Endothelial cell of umbilical vein (primary cell): ENCODE data around the gene CNNM3.

ENCODE experiments used
- EZH2 ChIP-seq: IDR thresholded peaks from 2 replicates; pipeline ENCODE4 v1.6.1; 2012; ENCODE audit warnings: borderline replicate concordance, low read depth, mild to moderate bottlenecking, moderate library complexity, low read length, inconsistent platforms; ENCODE audit not compliant: severe bottlenecking
- FOS ChIP-seq: IDR thresholded peaks from 2 replicates; pipeline ENCODE4 v1.6.1; 2011; ENCODE audit warnings: mild to moderate bottlenecking, low read length, moderate library complexity, borderline replicate concordance; ENCODE audit not compliant: insufficient read depth
- GATA2 ChIP-seq: IDR thresholded peaks from 2 replicates; pipeline ENCODE4 v1.7.0; 2011; ENCODE audit warnings: low read depth, mild to moderate bottlenecking, moderate library complexity, mixed read lengths, low read length; ENCODE audit not compliant: insufficient read length, insufficient read depth
- POLR2A ChIP-seq: IDR thresholded peaks from 2 replicates; pipeline ENCODE4 v1.6.1; 2012; ENCODE audit warnings: low read depth, mild to moderate bottlenecking, control low read depth, low read length
- POLR2AphosphoS5 ChIP-seq: IDR thresholded peaks from 2 replicates; pipeline ENCODE4 v1.6.1; 2012; ENCODE audit warnings: low read depth, mild to moderate bottlenecking, control low read depth, low read length, moderate library complexity; ENCODE audit not compliant: insufficient read depth
- TF ChIP-seq, protein P1 (sequence below), 2 donors: IDR thresholded peaks; 1 replicate in 1 of 2; 2 replicates in 1 of 2; pipeline ENCODE4 v1.5.1; 2011; ENCODE audit warnings: low read length in 2 of 2, mild to moderate bottlenecking in 2 of 2, moderate library complexity in 2 of 2, control low read depth in 1 of 2, inconsistent platforms in 1 of 2, low read depth in 1 of 2; ENCODE audit not compliant: insufficient read depth in 1 of 2; ENCODE audit errors: extremely low read depth in 1 of 2
- TF ChIP-seq, protein P2 (sequence below): IDR thresholded peaks from 2 replicates; pipeline ENCODE4 v1.6.1; 2011; ENCODE audit not compliant: insufficient read depth, insufficient read length

DNA sequence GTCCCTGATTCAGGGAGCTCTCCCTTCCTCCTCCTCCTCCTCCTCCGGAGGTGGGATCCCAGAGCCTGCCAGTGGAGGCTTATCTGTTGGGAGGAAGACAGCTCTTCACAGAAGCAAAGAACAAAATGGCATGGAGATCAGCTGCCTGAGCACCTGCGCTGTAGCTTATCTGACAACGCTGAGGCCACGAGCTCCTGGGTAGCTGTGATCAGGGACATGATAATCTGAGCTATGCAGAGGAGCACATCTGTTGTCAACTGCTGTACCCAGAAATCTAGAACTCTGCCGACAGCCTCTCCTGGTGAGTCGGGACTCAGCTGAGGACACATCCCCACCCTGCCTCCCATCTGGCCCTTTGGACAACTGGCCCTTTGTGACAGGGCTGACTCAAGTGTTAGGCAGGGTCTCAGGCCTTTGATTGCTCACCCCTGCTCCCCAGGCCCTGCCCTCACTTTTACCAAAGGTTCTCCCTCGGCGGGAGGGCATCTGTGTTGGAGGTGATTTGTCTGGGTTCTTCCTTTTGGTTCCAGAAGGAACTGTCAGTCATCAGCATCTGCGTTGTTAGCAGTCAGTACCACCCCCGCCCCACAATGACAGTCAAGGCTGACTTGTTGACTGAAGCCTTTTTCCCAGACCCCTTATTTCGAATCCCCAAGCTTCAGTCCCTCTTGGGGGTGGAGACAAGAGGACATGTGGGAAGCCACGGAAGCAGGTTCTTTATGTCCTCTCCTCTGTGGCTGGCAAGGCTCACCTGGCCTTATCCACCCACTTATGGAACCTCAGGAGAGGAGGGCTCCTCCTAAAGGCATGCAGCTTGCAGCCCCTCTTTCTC lies 5.9 kb upstream of the CNNM3 start:
- TF ChIP-seq, protein P1, sequence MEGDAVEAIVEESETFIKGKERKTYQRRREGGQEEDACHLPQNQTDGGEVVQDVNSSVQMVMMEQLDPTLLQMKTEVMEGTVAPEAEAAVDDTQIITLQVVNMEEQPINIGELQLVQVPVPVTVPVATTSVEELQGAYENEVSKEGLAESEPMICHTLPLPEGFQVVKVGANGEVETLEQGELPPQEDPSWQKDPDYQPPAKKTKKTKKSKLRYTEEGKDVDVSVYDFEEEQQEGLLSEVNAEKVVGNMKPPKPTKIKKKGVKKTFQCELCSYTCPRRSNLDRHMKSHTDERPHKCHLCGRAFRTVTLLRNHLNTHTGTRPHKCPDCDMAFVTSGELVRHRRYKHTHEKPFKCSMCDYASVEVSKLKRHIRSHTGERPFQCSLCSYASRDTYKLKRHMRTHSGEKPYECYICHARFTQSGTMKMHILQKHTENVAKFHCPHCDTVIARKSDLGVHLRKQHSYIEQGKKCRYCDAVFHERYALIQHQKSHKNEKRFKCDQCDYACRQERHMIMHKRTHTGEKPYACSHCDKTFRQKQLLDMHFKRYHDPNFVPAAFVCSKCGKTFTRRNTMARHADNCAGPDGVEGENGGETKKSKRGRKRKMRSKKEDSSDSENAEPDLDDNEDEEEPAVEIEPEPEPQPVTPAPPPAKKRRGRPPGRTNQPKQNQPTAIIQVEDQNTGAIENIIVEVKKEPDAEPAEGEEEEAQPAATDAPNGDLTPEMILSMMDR (IDR thresholded peaks at IDR 0.05; ENCODE audit: extremely low read depth in 1 of 2, insufficient read depth in 1 of 2, low read depth in 1 of 2, low read length in 2 of 2) = no peak
- TF ChIP-seq GATA2 (no peak), POLR2A (no peak), EZH2 (no peak), POLR2AphosphoS5 (no peak), FOS (no peak)
- TF ChIP-seq, protein P2, sequence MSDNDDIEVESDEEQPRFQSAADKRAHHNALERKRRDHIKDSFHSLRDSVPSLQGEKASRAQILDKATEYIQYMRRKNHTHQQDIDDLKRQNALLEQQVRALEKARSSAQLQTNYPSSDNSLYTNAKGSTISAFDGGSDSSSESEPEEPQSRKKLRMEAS = no peak
